HG03439 (cell line): ENCODE data around the gene KDM6A.
A peak's percentile ranks its signal among the peaks of the same experiment; 100 is the strongest.
"Not testable (repeated sequence)": the region's sequence is repeated elsewhere in the genome, so short reads cannot be mapped to it uniquely, and the experiment has no call there.

Experiments used
- ATAC-seq: cut with Tn5 transposase; IDR thresholded peaks from one replicate; pipeline ENCODE4 v1.9.1; 2021; ENCODE audit warnings: mild to moderate bottlenecking, moderate library complexity; ENCODE audit not compliant: unreplicated experiment

KDM6A gene

DNA sequence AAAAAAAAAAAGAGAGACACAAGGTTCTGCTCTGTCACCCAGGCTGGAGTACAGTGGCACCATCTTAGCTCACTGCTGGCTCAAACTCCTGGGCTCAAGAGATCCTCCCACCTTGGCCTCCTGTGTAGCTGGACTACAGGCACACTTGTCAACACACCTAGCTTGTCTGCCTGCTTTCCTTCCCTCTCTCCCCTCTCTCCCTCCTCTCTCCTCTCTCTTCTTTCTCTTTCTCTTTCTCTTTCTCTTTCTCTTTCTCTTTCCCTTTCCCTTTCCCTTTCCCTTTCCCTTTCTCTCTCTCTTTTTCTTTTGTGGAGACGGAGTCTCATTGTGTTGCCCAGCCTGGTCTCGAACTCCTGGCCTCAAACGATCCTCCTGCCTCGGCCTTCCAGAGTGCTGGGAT is 195.6 kb downstream of the KDM6A start:
- ATAC-seq: no peak

DNA sequence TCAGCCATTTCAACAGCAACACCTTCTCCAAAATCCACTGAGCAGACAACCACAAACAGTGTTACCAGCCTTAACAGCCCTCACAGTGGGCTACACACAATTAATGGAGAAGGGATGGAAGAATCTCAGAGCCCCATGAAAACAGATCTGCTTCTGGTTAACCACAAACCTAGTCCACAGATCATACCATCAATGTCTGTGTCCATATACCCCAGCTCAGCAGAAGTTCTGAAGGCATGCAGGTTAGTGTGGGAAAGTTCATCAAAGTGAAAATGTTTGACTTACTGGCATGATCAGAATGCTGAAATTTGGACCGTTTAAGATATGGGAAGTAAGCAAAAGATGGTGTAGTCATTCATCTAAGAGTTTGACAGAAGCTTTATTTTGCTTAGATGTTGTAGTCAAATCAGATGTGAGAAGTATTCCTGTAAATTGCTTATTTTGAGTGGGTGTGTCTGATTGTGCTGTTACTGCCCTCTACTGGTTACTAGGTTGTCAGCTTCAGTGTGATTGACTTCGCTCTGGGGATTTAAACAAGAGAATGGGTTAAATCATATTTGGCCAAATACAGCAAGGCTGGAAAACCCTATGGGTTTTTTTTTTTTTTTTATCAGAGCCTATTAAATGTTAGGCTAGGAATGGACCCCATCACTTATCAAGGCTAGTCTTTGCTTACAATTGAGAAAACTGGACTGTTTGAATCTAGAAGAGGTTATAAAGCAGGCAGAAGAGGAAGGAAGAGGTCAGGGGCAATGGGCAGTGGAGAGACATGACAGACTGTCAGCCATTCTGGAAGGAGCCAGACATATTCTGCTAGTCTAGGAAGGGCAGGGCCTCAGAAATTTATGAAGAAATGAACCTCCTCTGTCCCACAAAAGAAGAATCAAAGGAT is 197.4 kb downstream of the KDM6A start:
- no peak for ATAC-seq

DNA sequence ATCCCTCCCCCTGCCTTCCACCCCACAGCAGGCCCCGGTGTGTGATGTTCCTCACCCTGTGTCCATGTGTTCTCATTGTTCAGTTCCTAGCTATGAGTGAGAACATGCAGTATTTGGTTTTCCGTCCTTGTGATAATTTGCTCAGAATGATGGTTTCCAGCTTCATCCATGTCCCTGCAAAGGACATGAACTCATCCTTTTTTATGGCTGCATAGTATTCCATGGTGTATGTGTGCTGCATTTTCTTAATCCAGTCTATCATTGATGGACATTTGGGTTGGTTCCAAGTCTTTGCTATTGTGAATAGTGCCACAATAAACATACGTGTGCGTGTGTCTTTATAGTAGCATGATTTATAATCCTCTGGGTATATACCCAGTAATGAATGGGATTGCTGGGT is 200.0 kb downstream of the KDM6A start:
- not testable (repeated sequence) for ATAC-seq

DNA sequence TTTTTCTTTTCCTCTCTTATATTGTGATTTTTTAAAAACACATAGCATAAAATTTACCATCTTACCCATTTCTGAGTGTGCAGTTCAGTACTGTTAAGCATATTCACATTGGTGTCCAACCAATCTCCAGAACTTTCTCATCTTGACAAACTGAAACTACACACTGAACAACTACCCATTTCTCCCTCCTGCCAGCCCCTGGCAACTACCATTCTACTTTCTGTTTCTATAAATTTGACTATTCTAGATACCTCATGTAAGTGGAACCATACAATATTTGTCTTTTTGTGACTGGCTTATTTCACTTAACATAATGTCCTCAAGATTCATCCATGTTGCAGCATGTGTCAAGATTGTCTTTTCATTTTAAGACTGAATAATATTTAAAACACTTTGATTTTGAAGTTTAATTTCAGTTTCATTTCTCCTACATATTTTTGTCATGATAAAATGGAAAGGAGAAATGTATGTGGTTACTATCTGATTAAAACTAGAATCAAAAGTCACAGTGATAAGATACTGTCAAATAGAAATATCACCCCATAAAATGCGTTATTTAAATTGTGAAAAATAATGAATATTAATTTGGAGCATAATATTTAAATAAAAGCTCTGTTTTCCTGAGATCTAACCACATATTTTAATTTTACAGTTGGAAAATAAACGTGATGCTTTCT is 204.9 kb downstream of the KDM6A start:
- peak; percentile 73 for ATAC-seq

DNA sequence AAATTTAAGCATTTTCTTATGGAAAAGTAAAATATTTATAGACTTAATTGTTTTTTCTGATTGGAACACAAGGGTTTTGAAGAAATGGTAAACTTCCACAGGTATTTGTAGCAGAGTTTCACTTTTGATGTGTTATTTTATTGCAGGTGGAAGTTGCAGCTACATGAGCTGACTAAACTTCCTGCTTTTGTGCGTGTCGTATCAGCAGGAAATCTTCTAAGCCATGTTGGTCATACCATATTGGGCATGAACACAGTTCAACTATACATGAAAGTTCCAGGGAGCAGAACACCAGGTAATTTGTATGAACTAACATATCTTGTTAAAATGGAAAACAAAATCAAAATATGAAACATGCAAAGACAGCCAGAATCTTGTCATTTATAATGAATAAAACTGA is 210.3 kb downstream of the KDM6A start:
- no peak for ATAC-seq

DNA sequence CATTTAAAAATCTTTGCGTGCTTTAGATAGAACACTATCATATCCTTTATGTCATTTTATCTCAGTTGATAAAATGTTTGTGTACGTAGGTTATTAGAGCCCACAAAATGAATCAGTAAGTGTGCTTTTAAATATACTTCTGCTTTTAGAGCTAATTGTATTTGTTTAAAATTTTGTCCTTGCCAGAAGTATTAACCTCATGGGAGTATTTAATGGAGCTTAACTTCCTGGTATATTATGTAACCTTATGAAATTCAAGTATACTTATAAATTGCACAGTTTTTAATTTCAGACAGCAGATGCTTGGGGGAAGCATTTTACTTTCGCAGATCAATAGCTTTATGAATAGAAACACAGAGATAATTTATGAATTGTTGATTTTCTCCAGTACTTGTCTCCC is 237.5 kb downstream of the KDM6A start:
- ATAC-seq: no peak

DNA sequence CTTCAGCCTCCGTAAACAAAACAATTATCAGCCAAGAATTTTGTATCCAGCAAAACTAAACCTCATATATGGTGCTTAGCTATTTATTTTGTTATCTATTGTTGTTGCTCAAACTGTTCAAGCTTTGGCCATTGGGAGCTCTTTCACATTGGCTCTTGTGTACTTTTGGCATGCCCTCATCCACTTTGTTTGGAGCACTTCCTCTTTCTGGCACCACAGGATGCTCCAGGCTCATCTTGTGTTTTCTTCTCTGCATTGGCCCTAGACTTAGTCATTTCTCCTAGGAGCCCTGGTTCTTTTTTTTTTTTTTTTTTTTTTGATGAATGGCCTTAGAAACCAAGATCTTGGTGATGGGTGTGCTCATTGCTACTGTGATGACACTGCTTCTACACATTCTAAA is 253.2 kb downstream of the KDM6A start:
- ATAC-seq: no peak

DNA sequence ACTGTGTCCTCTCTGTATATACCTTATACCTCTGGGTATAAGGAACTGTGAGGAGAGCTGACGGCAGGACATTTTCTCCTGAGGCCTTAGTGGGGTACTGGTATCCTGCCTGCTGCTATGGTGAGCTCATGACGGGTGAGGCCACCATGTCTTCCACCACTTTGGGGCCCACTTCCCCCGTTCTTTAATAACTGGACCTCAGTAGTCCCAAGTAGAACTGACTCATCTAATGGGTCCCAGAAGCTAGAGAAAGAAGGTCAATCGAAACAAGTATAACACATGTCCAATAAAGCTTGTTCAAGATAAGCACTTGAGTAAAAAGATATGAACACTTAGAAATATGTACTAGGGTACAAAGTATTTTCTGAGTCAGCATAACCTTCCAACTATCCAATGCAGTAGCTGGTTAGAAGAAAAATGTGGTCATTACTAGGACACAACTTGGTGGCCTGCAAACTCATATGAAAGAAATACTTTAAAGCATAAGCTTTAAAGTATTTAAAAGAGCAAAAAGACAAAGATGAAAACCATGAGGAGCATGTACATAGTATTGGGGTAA is 256.0 kb downstream of the KDM6A start:
- no peak for ATAC-seq

DNA sequence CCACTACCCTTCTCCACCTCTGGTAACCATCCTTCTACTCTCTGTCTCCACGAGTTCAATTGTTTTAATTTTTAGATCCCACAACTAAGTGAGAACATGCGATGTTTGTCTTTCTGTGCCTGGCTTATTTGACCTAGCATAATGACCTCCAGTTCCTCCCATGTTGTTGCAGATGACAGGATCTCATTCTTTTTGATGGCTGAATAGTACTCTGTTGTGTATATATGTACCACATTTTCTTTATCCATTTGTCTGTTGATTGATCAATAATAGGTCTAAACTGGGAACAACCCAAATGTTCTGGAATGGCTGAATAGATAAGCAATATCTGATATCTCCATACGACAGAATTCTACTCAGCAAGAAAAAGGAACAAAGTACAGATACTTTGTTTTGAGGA is 260.5 kb downstream of the KDM6A start:
- no peak for ATAC-seq

DNA sequence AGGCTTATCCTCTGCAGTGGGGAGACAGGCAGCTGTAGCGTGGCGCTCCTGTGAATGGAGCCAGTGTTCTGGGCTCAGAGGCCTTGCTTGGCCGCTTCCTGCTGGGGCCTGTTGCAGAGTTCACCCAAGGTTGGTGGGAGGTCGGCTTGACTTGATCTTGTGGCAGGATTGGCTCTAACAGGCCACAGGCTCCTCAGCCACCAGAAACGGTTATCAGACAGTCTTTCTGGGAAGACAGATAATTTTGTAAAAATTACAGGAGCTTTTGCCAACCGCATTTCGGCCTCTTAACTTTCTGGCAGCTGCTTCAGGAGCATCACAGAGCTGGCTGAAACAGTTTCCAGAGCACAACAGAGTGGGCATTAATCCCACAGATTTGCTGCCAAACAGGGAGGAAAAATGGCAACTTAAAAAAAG is 261.3 kb downstream of the KDM6A start:
- no peak for ATAC-seq

DNA sequence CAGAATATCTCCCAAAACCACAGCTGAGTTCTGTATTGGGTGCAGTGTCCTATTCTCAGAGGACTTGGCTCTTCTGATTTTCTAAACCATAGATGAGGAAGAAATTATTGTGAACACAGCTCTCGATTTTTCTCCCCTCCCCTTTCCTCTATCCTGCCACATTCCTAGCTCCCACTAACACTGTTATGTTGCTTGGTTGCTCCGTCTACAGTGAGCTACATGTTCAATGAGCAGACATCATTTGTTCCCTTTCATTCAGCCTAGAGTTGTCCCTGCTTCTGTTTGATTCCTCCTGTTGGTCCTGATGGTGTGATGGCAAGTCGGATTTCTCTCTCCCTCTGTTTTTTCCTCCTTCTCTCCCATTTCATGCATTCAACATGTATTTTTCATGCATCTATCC is 261.8 kb downstream of the KDM6A start:
- no peak for ATAC-seq

DNA sequence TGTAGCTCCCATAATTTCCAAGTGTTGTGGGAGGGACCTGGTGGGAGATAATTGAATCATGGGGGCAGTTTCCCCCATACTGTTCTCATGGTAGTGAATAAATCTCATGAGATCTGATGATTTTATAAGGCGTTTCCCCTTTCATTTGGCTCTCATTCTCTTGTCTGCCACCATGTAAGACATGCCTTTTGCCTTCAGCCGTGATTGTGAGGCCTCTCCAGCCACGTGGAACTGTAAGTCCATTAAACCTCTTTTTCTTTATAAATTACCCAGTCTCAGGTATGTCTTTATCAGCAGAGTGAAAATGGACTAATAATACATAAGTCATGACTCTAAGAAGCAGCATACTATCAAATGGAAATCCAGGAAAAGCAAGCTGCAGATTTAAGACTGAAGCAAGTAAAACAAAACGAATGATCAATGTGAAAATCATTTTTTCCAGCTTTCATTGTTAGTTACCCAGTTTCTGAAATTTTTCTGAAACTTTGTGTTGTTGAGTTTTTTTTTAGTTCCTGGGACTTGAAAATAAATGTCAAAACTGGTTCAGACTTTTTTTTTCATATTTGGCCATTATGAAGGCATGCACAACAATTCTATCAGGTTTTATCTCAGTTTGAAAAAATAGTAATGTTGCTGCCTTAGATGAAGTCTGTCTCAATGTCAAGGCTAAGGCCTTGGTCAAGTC is 262.5 kb downstream of the KDM6A start:
- ATAC-seq: not testable (repeated sequence)

DNA sequence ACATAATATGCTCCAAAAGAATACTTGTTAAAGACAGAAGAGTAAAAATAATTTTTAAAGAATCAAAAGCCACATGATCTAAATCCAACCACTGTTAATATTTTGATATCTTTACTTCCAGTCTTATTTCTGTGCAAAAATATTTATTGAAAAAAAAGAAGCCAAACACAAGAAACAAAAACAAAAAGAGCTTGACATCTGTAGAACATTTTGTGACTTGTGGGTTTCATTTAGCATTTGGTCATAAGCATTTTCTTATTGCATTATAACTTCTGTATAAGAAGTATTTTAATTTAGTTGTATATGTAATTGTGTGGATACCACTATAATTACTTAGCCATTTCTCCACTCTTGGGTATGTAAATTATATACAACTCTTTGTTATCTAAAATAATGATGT is 264.5 kb downstream of the KDM6A start:
- no peak for ATAC-seq

DNA sequence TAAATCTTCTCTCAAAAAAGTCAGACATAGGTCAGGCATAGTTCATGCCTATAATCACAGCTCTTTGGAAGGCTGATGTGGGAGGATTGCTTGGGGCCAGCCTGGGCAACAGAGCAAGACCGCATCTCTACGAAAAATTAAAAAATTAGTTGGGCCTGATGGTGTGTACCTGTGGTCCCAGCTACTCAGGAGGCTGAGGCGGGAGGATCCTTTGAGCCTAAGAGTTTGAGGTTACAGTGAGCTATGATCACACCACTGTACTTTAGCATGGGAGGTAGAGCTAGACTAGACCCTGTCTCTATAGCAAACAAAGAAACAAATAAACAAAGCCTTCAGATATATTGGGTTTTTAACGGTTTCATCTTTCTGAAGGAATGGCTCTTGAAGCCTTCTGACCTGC is 265.5 kb downstream of the KDM6A start:
- ATAC-seq: no peak

DNA sequence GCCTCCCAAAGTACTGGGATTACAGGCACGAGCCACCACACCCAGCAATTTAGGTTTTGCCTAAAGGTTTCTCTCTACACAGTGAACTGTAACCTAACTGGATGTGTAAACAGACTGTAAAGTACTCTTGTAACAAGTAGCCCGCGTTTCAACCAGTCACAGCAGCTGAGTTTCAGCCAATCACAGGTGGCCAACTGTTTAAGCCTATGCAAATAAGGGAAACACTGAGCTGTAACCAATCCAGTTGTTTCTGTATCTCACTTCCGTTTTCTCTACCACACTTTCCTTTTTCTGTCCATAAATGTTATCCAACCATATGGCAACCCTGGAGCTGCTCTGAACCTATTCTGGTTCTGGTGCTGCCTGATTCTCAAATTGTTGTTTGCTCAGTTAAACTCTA is 267.8 kb downstream of the KDM6A start:
- no peak for ATAC-seq

DNA sequence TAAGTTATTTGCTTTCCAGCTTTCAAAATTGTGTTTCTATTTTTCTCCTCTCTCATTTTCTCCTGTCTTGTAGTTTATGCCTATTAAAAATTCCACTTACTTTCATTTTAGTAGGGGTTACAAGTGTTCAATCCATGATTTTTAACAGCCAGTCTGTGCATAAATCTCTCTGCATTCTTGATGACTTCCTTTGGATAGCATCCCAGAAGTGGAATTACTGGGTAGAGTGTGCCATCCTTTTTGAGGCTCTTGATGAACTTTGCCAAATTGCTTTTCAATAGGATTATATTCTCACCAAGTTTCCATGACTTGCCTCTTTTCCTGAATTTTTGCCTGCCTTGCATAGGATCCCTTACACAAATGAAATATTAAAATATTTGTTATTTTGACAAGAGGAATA is 269.2 kb downstream of the KDM6A start:
- no peak for ATAC-seq

DNA sequence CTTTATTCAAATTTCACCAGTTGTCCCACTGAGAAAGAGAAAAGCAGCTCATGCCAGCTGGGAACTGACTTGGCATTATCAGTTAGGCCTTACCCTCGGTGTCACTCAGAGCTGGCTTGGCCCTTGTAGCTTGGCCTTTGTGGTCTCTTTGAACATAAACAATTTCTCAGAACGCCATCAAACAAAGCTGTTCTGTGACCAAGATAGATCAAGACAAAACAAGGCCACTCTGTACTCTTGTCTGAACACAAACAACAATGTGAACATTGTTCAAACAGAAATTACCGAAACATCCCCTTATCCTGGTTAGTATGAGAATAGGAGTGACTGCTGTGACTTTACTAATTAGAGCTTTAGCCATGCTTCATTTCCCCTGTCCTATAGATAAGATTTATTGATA is 270.5 kb downstream of the KDM6A start:
- no peak for ATAC-seq

DNA sequence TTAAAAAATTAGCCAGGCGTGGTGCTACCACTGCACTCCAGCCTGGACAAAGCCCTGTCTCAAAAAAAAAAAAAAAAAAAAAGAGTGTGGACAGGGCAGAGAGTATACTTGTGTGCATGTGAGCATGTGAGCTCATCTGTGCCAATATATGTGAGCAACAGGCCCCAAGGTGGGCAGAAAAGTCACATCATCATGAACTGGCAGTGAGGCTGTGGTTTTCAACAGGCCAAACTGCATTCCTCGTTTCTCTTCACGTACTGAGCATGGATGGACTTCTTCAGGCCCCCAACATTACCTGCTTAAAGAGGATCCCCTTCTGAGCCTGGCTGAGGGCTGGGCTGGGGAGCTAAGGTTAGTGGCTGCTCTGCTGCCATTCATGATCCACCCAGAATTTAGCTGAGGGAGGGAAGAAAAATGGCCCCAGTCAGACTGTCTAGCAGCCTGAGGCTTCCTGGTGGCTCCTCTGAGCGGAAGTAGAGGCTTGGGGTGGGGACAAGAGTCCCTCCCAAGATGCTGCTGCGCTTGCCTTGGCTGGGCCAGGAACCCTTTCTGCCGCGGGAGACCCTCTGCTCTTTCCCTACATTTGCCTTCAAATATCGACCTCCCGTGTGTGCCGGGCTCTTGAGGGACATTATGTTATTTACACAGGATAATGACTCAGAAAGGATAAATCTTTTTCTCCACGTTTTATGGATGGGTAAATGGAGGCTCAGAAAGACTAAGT is 272.7 kb downstream of the KDM6A start:
- no peak for ATAC-seq

DNA sequence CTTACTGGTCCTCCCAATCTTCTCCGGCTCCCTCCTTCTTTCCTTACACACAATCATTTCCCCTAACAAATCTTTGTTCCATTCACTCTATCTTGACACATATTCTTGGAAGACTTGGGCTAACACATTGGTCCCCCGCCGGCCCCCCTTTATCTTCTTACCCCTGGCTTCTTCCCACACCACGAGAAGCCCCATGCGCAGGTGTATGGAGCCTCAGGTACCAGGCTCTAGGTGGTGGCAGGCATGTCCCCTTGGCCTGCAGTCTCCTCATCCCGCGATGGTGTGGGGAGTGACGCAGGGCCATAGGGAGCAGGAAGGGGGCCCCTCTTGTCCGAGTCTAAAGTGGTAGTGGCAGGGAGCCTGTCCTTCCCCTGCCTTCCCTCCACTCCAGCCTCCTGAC is 277.8 kb downstream of the KDM6A start:
- no peak for ATAC-seq

DNA sequence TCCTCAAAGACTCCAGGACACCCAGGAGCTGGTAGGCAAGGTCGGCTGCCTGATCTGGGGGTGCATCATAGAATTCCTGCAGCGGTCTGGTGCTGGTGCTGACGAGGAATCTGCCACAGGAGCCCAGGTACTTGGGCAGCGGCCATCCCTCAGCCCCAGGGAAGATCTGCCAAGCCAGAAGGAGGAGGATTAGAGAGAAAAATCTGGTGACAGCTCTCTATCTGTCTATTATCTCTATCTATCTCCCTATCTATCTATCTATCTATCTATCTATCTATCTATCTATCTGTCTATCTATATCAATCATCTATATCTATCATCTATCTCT is 281.0 kb downstream of the KDM6A start:
- ATAC-seq: no peak

DNA sequence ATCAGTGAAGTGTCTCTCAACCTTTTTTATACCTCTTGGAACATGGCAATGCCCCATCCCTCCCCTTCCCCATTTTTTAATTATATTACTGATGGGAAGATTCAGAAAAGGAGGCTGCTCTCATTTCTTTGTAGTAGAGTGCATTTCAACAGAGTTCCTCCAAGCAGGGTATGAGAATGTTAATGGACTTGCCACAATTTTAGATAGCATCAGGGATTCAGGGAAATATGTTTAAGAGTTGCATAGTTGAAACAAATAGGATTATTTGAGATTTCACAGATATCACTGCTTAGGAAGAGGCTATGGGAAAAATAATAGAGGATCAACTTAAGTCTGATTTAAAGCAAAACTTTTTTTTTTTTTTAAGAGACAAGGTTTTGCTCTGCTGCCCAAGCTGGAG is 281.5 kb downstream of the KDM6A start:
- ATAC-seq: no peak
